Epithelial cell of esophagus (primary cell): ENCODE results near the gene FLNB.

Experiments used
- DNase-seq: peaks from one replicate; pipeline ENCODE4 v3.0.0; 2010; ENCODE audit warnings: low read depth
- H3K4me3 ChIP-seq: 2 replicates; pipeline ENCODE4 v1.5.1; 2011; ENCODE audit warnings: mild to moderate bottlenecking, low read length, control low read depth
- CTCF ChIP-seq: IDR thresholded peaks from 2 replicates; pipeline ENCODE4 v1.5.1; 2011; ENCODE audit warnings: low read depth, mild to moderate bottlenecking, low read length, control low read depth, inconsistent platforms; ENCODE audit not compliant: insufficient read depth; ENCODE audit errors: missing control alignments

The FLNB gene

DNA sequence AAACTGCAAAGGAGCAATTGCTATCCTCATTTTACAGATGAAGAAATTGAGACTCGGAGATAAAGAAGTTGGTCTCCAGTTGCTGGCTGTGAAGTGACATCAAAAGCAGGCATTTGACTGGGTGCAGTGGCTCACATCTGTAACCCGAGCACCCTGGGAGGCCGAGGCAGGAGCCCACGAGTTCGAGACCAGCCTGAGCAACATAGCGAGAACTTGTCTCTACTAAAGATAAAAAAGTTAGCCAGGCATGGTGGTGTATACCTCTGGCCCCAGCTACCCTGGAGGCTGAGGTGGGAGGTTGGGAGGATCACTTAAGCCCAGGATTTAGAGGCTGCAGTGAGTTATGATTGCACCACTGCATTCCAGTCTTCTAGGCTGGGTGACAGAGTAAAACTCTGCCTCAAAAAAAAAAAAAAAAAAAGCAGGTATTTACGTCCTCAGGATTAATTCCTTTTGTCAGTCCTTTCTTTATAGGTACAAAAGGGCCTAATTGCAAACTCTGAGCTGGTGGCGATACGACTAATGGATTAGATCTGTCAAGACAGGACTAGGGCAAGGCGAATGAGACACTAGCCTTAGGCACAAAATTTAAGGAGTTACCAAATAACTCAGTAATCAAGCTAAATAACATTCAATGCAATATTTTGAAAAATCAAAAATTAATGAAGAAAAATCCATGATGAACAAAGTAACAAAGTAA, 208.4 kb downstream of the FLNB start:
- no peak for TF ChIP-seq CTCF
- H3K4me3 ChIP-seq: no peak overlapping the region
- peak; percentile 96 for DNase-seq

DNA sequence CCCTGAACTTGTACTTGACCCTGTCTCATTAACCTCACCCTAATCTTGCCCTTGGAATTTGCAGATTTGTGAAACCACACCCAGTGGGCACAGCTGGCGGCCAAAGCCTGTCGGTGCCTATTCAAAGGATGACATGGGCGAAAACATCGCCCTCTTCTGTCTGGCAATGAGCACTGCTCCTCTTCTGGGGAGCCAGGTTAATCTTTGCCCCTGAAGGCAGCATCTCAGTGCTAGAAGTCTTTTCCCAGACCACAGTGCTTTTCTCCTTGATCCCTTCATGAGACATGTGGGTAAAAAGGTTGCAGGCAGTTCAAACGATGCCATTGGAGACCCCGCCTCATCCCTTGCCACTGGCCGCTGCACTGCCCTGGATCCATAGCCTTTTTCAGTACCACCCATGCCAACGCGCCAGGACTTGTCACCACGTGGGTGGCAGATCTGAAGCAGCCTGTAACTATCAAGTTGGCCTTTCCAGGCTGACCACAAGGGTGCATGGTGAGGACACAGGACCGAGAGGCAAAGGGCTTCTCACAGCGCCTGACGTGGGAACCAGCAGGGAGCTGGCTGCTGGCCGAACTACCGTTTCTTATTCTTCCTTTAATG, 209.1 kb downstream of the FLNB start:
- TF ChIP-seq CTCF: peak; percentile 95
- peak; percentile 93 for DNase-seq
- H3K4me3 ChIP-seq: no peak overlapping the region

GRCh38 chr3:58218904-58219303, 210.7 kb downstream of the FLNB start:
- no peak for DNase-seq
- TF ChIP-seq CTCF: no peak

More at GRCh38 chr3:58218904-58219303, 210.7 kb downstream of the FLNB start:
- H3K4me3 ChIP-seq: no peak overlapping the region
